Measurements from ENCODE around the gene CES4A. TPM values are rescaled to one million over a fixed set of nuclear protein-coding genes. Genes with fewer than 3 reads are reported as not detected.
"Not testable (repeated sequence)": the region's sequence is repeated elsewhere in the genome, so short reads cannot be mapped to it uniquely, and the experiment has no call there.

CES4A gene
- polyA plus RNA-seq, 1 of the 3 experiments (the other 2 are of a cell fraction), result 7.3 TPM

DNA sequence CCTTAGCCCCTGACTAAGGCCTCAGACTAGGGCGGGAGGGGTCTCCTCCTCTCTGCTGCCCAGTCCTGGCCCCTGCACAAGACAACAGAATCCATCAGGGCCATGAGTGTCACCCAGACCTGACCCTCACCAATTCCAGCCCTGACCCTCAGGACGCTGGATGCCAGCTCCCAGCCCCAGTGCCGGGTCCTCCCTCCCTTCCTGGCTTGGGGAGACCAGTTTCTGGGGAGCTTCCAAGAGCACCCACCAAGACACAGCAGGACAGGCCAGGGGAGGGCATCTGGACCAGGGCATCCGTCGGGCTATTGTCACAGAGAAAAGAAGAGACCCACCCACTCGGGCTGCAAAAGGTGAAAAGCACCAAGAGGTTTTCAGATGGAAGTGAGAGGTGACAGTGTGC, 14.7 kb upstream of the CES4A start:
- no peak overlapping the region for H3K9ac ChIP-seq
- no peak for TF ChIP-seq GATA2 (CRISPR knock-in tag; IDR thresholded peaks at IDR 0.05)
- TF ChIP-seq FOXJ3 (CRISPR knock-in tag; IDR thresholded peaks at IDR 0.05), result no peak
- no peak for TF ChIP-seq GABPA (IDR thresholded peaks at IDR 0.05; ENCODE audit: low read depth)
- no peak for TF ChIP-seq NFIC (IDR thresholded peaks at IDR 0.05; ENCODE audit: borderline replicate concordance)
- TF ChIP-seq, protein P1, sequence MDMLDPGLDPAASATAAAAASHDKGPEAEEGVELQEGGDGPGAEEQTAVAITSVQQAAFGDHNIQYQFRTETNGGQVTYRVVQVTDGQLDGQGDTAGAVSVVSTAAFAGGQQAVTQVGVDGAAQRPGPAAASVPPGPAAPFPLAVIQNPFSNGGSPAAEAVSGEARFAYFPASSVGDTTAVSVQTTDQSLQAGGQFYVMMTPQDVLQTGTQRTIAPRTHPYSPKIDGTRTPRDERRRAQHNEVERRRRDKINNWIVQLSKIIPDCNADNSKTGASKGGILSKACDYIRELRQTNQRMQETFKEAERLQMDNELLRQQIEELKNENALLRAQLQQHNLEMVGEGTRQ (IDR thresholded peaks at IDR 0.05; ENCODE audit: borderline replicate concordance, low read depth, low read length), result no peak
- TF ChIP-seq, protein P2, sequence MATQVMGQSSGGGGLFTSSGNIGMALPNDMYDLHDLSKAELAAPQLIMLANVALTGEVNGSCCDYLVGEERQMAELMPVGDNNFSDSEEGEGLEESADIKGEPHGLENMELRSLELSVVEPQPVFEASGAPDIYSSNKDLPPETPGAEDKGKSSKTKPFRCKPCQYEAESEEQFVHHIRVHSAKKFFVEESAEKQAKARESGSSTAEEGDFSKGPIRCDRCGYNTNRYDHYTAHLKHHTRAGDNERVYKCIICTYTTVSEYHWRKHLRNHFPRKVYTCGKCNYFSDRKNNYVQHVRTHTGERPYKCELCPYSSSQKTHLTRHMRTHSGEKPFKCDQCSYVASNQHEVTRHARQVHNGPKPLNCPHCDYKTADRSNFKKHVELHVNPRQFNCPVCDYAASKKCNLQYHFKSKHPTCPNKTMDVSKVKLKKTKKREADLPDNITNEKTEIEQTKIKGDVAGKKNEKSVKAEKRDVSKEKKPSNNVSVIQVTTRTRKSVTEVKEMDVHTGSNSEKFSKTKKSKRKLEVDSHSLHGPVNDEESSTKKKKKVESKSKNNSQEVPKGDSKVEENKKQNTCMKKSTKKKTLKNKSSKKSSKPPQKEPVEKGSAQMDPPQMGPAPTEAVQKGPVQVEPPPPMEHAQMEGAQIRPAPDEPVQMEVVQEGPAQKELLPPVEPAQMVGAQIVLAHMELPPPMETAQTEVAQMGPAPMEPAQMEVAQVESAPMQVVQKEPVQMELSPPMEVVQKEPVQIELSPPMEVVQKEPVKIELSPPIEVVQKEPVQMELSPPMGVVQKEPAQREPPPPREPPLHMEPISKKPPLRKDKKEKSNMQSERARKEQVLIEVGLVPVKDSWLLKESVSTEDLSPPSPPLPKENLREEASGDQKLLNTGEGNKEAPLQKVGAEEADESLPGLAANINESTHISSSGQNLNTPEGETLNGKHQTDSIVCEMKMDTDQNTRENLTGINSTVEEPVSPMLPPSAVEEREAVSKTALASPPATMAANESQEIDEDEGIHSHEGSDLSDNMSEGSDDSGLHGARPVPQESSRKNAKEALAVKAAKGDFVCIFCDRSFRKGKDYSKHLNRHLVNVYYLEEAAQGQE (IDR thresholded peaks at IDR 0.05; ENCODE audit: low read depth, low read length), result no peak
- TF ChIP-seq RCOR1 (IDR thresholded peaks at IDR 0.05; ENCODE audit: low read length), result no peak
- no peak for TF ChIP-seq MXI1 (IDR thresholded peaks at IDR 0.05; ENCODE audit: low read depth, low read length)
- TF ChIP-seq RFX5 (IDR thresholded peaks at IDR 0.05; ENCODE audit: low read length), result no peak
- TF ChIP-seq, protein P3, sequence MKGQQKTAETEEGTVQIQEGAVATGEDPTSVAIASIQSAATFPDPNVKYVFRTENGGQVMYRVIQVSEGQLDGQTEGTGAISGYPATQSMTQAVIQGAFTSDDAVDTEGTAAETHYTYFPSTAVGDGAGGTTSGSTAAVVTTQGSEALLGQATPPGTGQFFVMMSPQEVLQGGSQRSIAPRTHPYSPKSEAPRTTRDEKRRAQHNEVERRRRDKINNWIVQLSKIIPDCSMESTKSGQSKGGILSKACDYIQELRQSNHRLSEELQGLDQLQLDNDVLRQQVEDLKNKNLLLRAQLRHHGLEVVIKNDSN (IDR thresholded peaks at IDR 0.05; ENCODE audit: borderline replicate concordance, low read depth), result no peak
- TF ChIP-seq TEAD4 (IDR thresholded peaks at IDR 0.05; ENCODE audit: borderline replicate concordance, insufficient read depth), result no peak
- TF ChIP-seq, protein P4, sequence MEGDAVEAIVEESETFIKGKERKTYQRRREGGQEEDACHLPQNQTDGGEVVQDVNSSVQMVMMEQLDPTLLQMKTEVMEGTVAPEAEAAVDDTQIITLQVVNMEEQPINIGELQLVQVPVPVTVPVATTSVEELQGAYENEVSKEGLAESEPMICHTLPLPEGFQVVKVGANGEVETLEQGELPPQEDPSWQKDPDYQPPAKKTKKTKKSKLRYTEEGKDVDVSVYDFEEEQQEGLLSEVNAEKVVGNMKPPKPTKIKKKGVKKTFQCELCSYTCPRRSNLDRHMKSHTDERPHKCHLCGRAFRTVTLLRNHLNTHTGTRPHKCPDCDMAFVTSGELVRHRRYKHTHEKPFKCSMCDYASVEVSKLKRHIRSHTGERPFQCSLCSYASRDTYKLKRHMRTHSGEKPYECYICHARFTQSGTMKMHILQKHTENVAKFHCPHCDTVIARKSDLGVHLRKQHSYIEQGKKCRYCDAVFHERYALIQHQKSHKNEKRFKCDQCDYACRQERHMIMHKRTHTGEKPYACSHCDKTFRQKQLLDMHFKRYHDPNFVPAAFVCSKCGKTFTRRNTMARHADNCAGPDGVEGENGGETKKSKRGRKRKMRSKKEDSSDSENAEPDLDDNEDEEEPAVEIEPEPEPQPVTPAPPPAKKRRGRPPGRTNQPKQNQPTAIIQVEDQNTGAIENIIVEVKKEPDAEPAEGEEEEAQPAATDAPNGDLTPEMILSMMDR (IDR thresholded peaks at IDR 0.05), result no peak
- TF ChIP-seq, protein P5, sequence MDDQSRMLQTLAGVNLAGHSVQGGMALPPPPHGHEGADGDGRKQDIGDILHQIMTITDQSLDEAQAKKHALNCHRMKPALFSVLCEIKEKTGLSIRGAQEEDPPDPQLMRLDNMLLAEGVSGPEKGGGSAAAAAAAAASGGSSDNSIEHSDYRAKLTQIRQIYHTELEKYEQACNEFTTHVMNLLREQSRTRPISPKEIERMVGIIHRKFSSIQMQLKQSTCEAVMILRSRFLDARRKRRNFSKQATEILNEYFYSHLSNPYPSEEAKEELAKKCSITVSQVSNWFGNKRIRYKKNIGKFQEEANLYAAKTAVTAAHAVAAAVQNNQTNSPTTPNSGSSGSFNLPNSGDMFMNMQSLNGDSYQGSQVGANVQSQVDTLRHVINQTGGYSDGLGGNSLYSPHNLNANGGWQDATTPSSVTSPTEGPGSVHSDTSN (IDR thresholded peaks at IDR 0.05), result no peak
- H3K4me3 ChIP-seq (ENCODE audit: low read depth in 2 of 2, low read length in 1 of 2), result no peak overlapping the region
- CTCF ChIA-PET, result interaction anchor here (0.6 to 6.9 kb wide), 8 partner anchors 13 to 443 kb away, joined by 3 to 103 read pairs (median 3); partner anchors contain the start of genes B3GNT9, CES3 and ZDHHC1
- H3K79me2 ChIP-seq (ENCODE audit: insufficient read depth), result no peaks in the 10 kb centered on the region
- no peaks in the 10 kb centered on the region for H3K9me3 ChIP-seq
- no peaks in the 10 kb centered on the region for H4K20me1 ChIP-seq (ENCODE audit: insufficient read depth)
- POLR2A ChIA-PET, result no interaction called here
- no peak overlapping the region for H3K27ac ChIP-seq (ENCODE audit: low read depth in 2 of 2, low read length in 1 of 2)
- no peaks in the 10 kb centered on the region for H3K36me3 ChIP-seq (replicated peaks in 1 of 2; ENCODE audit: control insufficient read depth in 1 of 2, insufficient read depth in 2 of 2, low read length in 1 of 2)
- WGBS (ENCODE audit: low lambda C conversion rate), result 64% methylated on average over 3 of the region's 6 CpGs
- no peaks in the 10 kb centered on the region; a peak in 1 of 4 replicates for H3K4me1 ChIP-seq (ENCODE audit: control insufficient read depth in 1 of 2, insufficient read depth in 2 of 2, low read depth in 1 of 2, low read length in 1 of 2)
- DNase-seq, result no peak
- H3F3A ChIP-seq (replicated peaks; ENCODE audit: insufficient read depth), result no peaks in the 10 kb centered on the region
- no peak overlapping the region for H3K4me2 ChIP-seq
- H3K27me3 ChIP-seq (ENCODE audit: insufficient read depth), result no peaks in the 10 kb centered on the region
- H3K9me2 ChIP-seq, result no peaks in the 10 kb centered on the region
- H2AFZ ChIP-seq (ENCODE audit: low read depth), result no peak overlapping the region

DNA sequence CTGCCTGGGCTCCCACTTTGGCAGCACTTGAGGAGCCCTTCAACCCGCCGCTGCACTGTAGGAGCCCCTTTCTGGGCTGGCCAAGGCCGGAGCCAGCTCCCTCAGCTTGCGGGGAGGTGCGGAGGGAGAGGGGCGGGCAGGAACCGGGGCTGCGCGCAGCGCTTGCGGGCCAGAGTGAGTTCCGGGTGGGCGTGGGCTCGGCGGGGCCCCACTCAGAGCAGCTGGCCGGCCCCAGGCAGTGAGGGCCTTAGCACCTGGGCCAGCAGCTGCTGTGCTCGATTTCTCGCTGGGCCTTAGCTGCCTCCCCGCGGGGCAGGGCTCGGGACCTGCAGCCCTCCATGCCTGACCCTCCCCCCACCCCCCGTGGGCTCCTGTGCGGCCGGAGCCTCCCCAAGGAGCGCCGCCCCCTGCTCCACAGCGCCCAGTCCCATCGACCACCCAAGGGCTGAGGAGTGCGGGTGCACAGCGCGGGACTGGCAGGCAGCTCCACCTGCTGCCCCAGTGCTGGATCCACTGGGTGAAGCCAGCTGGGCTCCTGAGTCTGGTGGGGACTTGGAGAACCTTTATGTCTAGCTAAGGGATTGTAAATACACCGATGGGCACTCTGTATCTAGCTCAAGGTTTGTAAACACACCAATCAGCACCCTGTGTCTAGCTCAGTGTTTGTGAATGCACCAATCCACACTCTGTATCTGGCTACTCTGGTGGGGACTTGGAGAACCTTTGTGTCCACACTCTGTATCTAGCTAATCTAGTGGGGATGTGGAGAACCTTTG, 14.0 kb upstream of the CES4A start:
- 90% methylated on average over 15 of the region's 32 CpGs for WGBS (ENCODE audit: low lambda C conversion rate)

More for the DNA sequence above, 14.0 kb upstream of the CES4A start:
- H3K4me3 ChIP-seq (ENCODE audit: low read depth in 2 of 2, low read length in 1 of 2); H3K36me3 ChIP-seq (replicated peaks in 1 of 2; ENCODE audit: control insufficient read depth in 1 of 2, insufficient read depth in 2 of 2, low read length in 1 of 2); H3K4me1 ChIP-seq (ENCODE audit: control insufficient read depth in 1 of 2, insufficient read depth in 2 of 2, low read depth in 1 of 2, low read length in 1 of 2); DNase-seq; H4K20me1 ChIP-seq (ENCODE audit: insufficient read depth); H3K9ac ChIP-seq; H3K27me3 ChIP-seq (ENCODE audit: insufficient read depth); H3K9me2 ChIP-seq; H3K27ac ChIP-seq (ENCODE audit: low read depth in 2 of 2, low read length in 1 of 2); POLR2A ChIA-PET; H3K79me2 ChIP-seq (ENCODE audit: insufficient read depth); H2AFZ ChIP-seq (ENCODE audit: low read depth); H3K9me3 ChIP-seq; H3K4me2 ChIP-seq; H3F3A ChIP-seq (replicated peaks; ENCODE audit: insufficient read depth): not testable (repeated sequence)
- CTCF ChIA-PET, result interaction anchor here (0.9 to 6.9 kb wide), 9 partner anchors 9 to 442 kb away, joined by 3 to 103 read pairs (median 3); partner anchors contain the start of genes B3GNT9, CES3 and ZDHHC1
